ENCODE results near the gene PHLDA2.
"Not testable (repeated sequence)": the region's sequence is repeated elsewhere in the genome, so short reads cannot be mapped to it uniquely, and the experiment has no call there.

PHLDA2 gene

DNA sequence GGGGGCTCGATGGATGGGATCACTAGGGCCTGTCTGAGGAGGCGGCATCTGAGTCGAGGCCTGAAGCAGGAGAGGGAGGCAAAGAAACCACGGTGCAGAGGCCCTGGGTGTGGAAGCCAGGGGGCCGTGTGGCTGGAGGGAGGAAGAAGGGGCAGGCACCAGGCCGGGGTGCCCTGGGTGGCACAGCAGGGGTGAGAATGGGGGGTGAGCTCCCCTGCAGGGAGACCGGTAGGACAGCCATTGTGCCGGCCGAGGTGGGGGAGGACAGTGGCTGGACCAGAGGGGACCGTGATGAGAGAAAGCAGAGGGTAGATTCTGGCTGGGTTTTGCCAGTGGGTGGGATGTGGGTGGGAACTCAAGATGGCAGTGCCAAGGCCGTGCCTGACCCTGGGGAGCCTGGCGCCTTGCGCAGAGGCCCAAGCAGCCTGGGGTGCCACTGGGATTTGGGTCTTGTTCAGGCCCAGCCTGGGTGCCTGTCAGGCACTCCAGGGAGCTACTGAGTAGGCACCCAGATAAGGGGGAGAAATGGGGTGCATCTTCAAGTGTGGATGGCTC lies 18.7 kb downstream of the PHLDA2 start:
- H3K4me3 ChIP-seq (replicated peaks in 1 of 2; ENCODE audit: low read depth in 2 of 2, low read length in 2 of 2): no peak overlapping the region
- no peak for DNase-seq (ENCODE audit: low read depth in 2 of 2)
- no peak for TF ChIP-seq CTCF (IDR thresholded peaks at IDR 0.05; ENCODE audit: low read depth, low read length)

DNA sequence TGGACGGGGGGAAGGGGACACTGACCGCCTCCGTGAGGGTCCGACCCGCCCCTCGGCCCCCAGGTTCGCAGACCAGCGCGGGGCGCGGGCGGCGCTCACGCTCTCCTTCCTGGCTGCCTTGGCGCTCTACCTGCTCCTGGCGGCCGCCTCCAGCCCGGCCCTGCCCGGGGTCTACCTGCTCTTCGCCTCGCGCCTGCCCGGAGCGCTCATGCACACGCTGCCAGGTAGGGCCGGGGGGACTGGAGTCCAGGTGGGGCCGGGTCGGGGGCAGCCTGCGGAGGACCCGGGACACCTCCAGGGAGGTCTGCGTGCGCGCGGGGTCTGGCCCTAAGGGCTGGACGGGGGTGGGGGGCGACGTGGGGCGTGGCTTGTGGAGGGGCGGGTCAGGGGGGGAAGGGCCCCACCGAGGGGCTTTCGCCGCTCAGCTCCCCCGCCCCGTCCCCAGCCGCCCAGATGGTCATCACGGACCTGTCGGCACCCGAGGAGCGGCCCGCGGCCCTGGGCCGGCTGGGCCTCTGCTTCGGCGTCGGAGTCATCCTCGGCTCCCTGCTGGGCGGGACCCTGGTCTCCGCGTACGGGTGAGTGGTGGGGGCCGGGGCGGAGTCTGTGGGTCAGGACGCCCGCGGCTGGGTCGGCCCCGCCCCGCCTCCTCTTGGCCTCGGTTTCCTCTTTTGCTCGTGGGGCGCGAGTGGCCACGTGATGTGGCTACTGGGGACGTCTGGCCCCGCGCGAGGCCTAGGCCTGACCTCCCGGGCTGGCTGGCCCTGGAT lies 19.9 kb downstream of the PHLDA2 start:
- H3K4me3 ChIP-seq (replicated peaks in 1 of 2; ENCODE audit: low read depth in 2 of 2, low read length in 2 of 2): no peak overlapping the region
- no peak for DNase-seq (ENCODE audit: low read depth in 2 of 2)
- no peak for TF ChIP-seq CTCF (IDR thresholded peaks at IDR 0.05; ENCODE audit: low read depth, low read length)

DNA sequence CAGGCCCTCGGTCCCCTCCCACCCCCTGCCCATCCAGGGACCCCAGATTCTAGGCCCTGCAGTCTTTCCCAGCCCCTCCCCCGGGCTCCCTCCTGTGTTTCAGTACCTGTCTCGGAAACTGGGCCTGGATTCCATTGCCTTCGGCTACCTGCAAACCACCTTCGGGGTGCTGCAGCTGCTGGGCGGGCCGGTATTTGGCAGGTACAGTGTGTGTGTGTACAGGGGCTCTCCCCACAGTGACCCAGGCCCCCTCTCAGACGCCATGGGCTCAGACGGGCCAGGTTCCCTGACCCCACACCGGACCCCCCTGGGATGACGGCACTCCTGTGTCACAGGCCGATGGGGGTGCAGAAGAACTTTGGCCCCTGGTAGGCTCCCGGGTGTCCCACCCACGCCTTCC lies 21.1 kb downstream of the PHLDA2 start:
- no peak for TF ChIP-seq CTCF (IDR thresholded peaks at IDR 0.05; ENCODE audit: low read depth, low read length)
- H3K4me3 ChIP-seq (replicated peaks in 1 of 2; ENCODE audit: low read depth in 2 of 2, low read length in 2 of 2): no peak overlapping the region
- DNase-seq (ENCODE audit: low read depth in 2 of 2): no peak

GRCh38 chr11:2905299-2905698 lies 23.9 kb downstream of the PHLDA2 start:
- DNase-seq (ENCODE audit: low read depth in 2 of 2); H3K4me3 ChIP-seq (replicated peaks in 1 of 2; ENCODE audit: low read depth in 2 of 2, low read length in 2 of 2): not testable (repeated sequence)

- DNase-seq (ENCODE audit: low read depth in 2 of 2): no peak
- no peak overlapping the region for H3K4me3 ChIP-seq (replicated peaks in 1 of 2; ENCODE audit: low read depth in 2 of 2, low read length in 2 of 2)
- no peak for TF ChIP-seq CTCF (IDR thresholded peaks at IDR 0.05; ENCODE audit: low read depth, low read length)
Observed at GRCh38 chr11:2904153-2905052, 24.8 kb downstream of the PHLDA2 start.

GRCh38 chr11:2903672-2904011 lies 25.6 kb downstream of the PHLDA2 start:
- no peak for TF ChIP-seq CTCF (IDR thresholded peaks at IDR 0.05; ENCODE audit: low read depth, low read length)
- H3K4me3 ChIP-seq (replicated peaks in 1 of 2; ENCODE audit: low read depth in 2 of 2, low read length in 2 of 2): no peak overlapping the region
- no peak for DNase-seq (ENCODE audit: low read depth in 2 of 2)

Data from cardiac fibroblast (primary cell).